DOHH2 (cell line): Measurements from ENCODE around the gene MRI1.

Source experiments
- EZH2phosphoT487 ChIP-seq: fragments of 200-600 bp; sonication (generic); IDR thresholded peaks from 2 replicates; pipeline ENCODE4 v1.6.1; 2017; ENCODE audit warnings: borderline replicate concordance, mild to moderate bottlenecking, antibody characterized with exemption, low read length, moderate library complexity, mixed read lengths
- TF ChIP-seq, protein P1 (sequence below): fragments of 200-600 bp; sonication (generic); IDR thresholded peaks from one replicate; pipeline ENCODE4 v1.5.1; 2014; ENCODE audit warnings: antibody characterized with exemption, mild to moderate bottlenecking, low read depth, low read length; ENCODE audit not compliant: poor library complexity, severe bottlenecking

DNA sequence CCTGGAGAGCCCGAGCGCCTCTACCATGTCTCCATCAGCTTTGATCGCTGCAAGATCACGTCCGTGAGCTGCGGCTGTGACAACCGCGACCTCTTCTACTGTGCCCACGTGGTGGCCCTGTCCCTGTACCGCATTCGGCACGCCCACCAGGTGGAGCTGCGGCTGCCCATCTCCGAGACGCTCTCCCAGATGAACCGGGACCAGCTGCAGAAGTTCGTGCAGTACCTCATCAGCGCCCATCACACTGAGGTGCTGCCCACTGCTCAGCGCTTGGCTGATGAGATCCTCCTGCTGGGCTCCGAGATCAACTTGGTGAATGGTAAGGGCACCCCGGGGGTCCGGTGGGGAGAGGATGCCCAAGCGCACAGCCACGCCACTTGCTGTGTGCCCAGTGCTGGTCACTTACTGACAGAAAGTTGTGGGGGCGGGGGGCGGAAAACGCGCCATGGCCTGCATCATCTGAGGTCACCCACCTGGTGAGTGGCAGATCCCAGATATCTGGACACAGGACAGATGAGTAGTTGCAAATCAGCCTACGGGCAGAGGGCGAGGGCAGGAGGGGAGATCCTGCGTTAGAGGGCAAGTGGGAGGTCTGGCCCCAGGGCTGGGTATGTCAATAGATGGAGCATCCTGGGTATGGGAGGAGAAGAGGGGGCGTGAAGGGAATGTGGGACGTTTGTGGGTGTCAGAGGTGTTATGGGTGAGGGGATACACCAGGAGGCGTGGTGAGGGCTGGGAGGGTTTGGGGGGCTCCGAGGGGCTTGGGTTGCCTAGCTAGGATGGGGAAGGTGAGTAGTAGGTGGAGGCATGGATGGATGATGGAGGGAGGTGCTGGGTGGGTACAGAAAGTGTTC is 40.7 kb downstream of the MRI1 start:
- TF ChIP-seq, protein P1, sequence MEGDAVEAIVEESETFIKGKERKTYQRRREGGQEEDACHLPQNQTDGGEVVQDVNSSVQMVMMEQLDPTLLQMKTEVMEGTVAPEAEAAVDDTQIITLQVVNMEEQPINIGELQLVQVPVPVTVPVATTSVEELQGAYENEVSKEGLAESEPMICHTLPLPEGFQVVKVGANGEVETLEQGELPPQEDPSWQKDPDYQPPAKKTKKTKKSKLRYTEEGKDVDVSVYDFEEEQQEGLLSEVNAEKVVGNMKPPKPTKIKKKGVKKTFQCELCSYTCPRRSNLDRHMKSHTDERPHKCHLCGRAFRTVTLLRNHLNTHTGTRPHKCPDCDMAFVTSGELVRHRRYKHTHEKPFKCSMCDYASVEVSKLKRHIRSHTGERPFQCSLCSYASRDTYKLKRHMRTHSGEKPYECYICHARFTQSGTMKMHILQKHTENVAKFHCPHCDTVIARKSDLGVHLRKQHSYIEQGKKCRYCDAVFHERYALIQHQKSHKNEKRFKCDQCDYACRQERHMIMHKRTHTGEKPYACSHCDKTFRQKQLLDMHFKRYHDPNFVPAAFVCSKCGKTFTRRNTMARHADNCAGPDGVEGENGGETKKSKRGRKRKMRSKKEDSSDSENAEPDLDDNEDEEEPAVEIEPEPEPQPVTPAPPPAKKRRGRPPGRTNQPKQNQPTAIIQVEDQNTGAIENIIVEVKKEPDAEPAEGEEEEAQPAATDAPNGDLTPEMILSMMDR: no peak
- no peak for TF ChIP-seq EZH2phosphoT487
